ENCODE results near the gene PLA2G4C.

PLA2G4C gene

GRCh38 chr19:48004236-48004635 is 106.4 kb downstream of the PLA2G4C start:
- no peak for DNase-seq (ENCODE audit: extremely low read depth, low read depth)
- no peak for TF ChIP-seq CTCF (IDR thresholded peaks at IDR 0.05; ENCODE audit: low read depth, low read length)

- DNase-seq (ENCODE audit: extremely low read depth, low read depth), result no peak
- TF ChIP-seq CTCF (IDR thresholded peaks at IDR 0.05; ENCODE audit: low read depth, low read length), result no peak
Measured at GRCh38 chr19:48000846-48001245, 109.8 kb downstream of the PLA2G4C start.

- DNase-seq (ENCODE audit: extremely low read depth, low read depth), result no peak
- TF ChIP-seq CTCF (IDR thresholded peaks at IDR 0.05; ENCODE audit: low read depth, low read length), result no peak
Measured at GRCh38 chr19:47998800-47999199, 111.8 kb downstream of the PLA2G4C start.

All from AG09319 (cell line).